Brain microvascular endothelial cell (primary cell): ENCODE results near the gene TMEM97.
A peak's percentile ranks its signal among the peaks of the same experiment; 100 is the strongest.

Experiments used
- DNase-seq: peaks from one replicate; pipeline ENCODE4 v3.0.0-alpha.2; 2020
- H3K27ac ChIP-seq: fragments of 250-450 bp; sonication (Bioruptor Pico); 2 replicates; pipeline ENCODE4 v1.5.1; 2020; ENCODE audit warnings: mild to moderate bottlenecking, moderate library complexity
- H3K27me3 ChIP-seq: fragments of 250-450 bp; sonication (Bioruptor Pico); replicated peaks from 2 replicates; pipeline ENCODE4 v1.5.1; 2020; ENCODE audit warnings: mild to moderate bottlenecking
- H3K36me3 ChIP-seq: fragments of 250-450 bp; sonication (Bioruptor Pico); replicated peaks from 2 replicates; pipeline ENCODE4 v1.5.1; 2020; ENCODE audit warnings: mild to moderate bottlenecking
- H3K4me3 ChIP-seq: 2 replicates; pipeline ENCODE4 v1.5.1; 2011; ENCODE audit warnings: low read depth, mild to moderate bottlenecking, control low read depth, low read length, moderate library complexity
- in situ Hi-C: cut with HindIII; loops from 2 replicates; pipeline ENCODE4 v1.10.0; 2017; ENCODE audit warnings: low sequenced_read_pairs, low pct_ligation_motif_present
- TF ChIP-seq, protein P1 (sequence below): IDR thresholded peaks from 2 replicates; pipeline ENCODE4 v1.5.1; 2011; ENCODE audit warnings: low read depth, mild to moderate bottlenecking, moderate library complexity, low read length, control low read depth, inconsistent platforms; ENCODE audit errors: missing control alignments

Gene TMEM97

DNA sequence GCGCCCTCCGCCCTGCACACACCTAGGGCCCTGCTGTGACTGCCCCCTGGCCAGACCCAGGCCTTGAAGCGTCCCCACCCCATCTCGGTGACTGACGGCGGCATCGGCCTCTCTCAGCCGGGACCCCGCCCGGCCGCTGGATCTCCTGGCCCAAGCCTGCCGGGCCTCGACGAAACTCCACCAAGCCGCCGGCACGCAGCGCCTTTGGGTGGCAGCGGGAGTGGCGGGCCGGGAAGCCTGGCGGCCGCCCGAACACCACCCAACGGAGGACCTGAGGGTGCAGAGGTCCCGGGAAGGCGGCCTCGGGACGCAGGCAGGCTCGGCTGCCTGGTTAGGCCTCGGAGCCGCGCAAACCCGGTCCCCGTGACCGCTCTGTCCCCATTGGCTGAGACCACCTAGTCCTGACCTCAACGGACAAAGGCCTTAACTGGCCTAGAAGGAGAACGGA lies 12.0 kb upstream of the TMEM97 start:
- H3K36me3 ChIP-seq = no peaks in the 10 kb centered on the region
- in situ Hi-C loops = no loop called here
- H3K27ac ChIP-seq = no peak overlapping the region
- peaks cover 6% of the 10 kb centered on the region for H3K27me3 ChIP-seq
- DNase-seq = no peak
- TF ChIP-seq, protein P1, sequence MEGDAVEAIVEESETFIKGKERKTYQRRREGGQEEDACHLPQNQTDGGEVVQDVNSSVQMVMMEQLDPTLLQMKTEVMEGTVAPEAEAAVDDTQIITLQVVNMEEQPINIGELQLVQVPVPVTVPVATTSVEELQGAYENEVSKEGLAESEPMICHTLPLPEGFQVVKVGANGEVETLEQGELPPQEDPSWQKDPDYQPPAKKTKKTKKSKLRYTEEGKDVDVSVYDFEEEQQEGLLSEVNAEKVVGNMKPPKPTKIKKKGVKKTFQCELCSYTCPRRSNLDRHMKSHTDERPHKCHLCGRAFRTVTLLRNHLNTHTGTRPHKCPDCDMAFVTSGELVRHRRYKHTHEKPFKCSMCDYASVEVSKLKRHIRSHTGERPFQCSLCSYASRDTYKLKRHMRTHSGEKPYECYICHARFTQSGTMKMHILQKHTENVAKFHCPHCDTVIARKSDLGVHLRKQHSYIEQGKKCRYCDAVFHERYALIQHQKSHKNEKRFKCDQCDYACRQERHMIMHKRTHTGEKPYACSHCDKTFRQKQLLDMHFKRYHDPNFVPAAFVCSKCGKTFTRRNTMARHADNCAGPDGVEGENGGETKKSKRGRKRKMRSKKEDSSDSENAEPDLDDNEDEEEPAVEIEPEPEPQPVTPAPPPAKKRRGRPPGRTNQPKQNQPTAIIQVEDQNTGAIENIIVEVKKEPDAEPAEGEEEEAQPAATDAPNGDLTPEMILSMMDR = no peak
- no peak overlapping the region for H3K4me3 ChIP-seq

DNA sequence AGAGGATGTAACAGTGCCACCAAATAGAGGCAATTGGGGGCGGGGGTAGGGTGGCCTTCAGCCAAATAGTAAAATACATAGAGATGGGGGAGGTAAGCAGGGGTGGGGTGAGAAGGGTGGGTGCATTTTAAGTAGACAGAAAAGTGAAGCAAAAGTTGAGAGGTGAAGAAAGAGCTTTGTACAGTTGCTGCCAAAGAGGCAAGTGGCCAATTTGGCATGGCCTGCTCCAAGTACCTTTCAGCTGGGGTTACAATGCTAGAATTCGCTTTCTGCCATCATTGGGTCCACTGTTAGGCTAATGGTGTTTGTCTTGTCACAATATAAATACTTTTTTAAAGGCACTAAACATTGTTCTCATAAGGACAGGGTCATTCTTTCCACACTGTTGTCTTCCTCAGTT lies 5.2 kb upstream of the TMEM97 start:
- Histone ChIP-seq H3K36me3 (no peaks in the 10 kb centered on the region), H3K27me3 (no peaks in the 10 kb centered on the region), H3K4me3 (no peak overlapping the region), H3K27ac (no peak overlapping the region)
- DNase-seq = no peak
- in situ Hi-C loops = no loop called here
- TF ChIP-seq, protein P1 = no peak

DNA sequence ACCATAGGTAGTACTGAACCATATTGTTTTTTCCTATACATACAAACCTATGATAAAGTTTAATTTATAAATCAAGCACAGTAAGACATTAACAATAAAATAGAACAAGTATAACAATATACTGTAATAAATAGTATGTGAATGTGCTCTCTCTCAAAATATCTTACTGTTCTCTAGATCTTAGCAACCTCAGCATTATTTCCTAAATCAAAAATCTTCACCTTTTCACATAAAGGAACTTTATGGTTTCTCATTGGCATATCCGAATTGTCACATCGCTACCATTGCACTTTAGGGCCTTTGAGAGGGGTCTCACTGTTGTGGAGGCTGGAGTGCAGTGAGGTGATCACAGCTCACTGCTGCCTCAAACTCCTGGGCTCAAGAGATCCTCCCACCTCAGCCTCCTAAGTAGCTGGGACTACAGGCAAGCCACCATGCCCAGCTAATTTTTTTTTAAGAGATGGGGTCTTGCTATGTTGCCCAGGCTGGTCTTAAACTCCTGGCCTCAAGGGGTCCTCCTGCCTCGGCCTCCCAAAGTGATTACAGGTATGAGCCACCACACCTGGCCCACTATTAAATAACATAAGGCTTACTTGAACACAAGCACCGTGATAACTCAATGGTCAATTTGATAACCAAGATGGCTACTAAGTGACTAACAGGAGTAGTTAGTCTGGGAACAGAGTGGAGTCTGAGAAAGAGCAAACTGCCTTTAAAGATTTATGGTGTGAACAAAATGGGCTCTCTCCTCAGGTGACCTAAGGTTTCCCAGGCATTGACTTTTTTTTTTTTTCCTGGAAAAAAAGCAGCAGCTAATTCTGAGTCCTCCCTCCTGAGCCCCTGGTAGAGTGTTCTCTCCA lies 2.9 kb upstream of the TMEM97 start:
- TF ChIP-seq, protein P1 = no peak
- in situ Hi-C loops = no loop called here
- Histone ChIP-seq H3K36me3 (no peaks in the 10 kb centered on the region), H3K27me3 (no peaks in the 10 kb centered on the region), H3K4me3 (no peak overlapping the region), H3K27ac (no peak overlapping the region)
- DNase-seq = no peak

DNA sequence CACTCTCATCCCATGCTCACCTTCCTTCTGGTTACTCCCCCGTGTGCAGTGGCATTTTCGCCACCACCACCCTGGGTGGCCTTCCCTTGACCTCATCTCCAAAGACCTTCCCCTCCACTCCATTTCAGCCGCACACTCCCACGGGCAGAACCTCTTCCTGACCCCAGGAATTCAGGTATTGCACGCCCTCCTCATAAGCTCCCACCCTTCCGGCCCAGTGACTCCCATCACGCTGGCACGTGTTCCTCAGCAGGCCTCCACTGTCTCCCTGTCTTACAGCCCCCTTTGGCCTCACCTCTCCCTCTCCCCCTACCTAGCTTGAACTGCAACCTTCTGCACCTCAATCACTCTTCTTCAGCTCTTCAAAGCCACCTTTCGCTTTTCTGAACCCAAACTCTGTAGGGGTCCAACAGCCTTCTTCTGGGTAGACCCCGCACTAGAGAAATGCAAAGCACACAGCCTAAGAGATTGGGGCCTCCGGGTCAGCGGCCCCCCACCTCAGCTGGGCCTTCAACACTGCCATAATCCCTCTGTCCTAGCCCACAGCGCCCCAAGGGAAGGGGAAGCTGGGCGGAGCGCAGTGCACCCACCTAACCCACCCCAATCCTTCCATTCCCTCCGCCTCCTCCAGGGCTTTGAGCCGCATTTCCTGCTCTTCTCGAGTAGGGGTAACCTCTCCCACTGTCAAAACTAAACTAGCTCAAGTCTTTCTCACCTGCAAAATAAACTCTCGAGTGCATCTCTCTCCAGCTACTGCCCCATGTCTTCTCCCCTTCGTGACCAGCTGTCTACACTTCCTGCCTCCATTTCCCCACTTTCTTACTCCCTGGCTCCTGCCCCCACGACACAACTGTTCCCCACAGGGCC lies 1.7 kb upstream of the TMEM97 start:
- Histone ChIP-seq H3K27me3 (no peaks in the 10 kb centered on the region), H3K36me3 (no peaks in the 10 kb centered on the region), H3K27ac (no peak overlapping the region), H3K4me3 (no peak overlapping the region)
- no peak for DNase-seq
- TF ChIP-seq, protein P1 = no peak
- in situ Hi-C loops = no loop called here

DNA sequence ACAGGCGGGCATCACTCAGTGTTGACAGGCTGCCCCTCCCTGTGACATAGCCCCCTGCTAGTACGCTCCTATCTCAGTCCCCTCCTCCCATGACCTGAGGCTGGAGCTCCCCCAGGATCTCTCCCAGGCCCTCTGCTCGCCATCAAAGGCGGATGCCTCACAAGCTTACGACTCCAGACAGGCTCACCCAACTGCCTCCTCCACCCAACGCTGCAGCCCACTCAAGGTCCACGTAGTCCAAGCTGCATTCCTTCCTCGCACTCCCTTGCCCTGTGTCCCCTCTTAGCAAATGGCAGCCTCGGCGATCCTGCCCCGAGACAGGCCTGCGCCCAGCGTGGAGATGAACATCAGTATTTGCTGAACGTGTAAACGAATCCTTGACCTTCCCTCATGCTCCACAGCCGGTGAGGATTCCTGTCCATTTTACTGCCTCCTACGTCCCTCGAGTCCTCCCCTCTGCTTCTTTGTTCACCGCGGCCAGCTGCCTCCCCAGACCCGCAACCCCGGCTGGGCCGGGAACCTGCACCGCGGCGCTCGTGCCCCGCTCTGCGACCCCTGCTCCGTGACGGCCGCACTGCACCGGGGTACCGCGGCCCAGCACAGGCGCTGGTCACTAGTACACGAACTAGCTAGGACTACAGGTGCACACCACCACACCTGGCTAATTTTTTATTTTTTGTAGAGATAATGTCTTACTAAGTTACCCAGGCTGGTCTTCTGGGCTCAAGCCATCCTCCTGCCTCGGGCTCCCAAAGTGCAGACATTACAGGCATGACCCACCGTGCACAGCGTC lies 838 bp upstream of the TMEM97 start:
- no peak overlapping the region for H3K27ac ChIP-seq

More for the DNA sequence above, 838 bp upstream of the TMEM97 start:
- no peak for DNase-seq
- Histone ChIP-seq H3K27me3 (no peaks in the 10 kb centered on the region), H3K36me3 (no peaks in the 10 kb centered on the region), H3K4me3 (peak overlapping the region; percentile 75)
- in situ Hi-C loops = no loop called here
- TF ChIP-seq, protein P1 = no peak
